Measurements from ENCODE around the gene CENPVL1. TPM values are rescaled to one million over a fixed set of nuclear protein-coding genes. Genes with fewer than 3 reads are reported as not detected.

Gene CENPVL1
- total RNA-seq, 1 experiment from 2014 or later, result not detected

Other genes starting within 250 kb of the CENPVL1 start
- gene NUDT11, start 213.9 kb upstream of the CENPVL1 start, total RNA-seq (2014; rRNA removed; shearing (Covaris generic); ENCODE audit: low replicate concordance), result not detected in 2 replicates
- not detected in 2 replicates for gene CENPVL3, start 91.6 kb upstream of the CENPVL1 start, total RNA-seq (2014; rRNA removed; shearing (Covaris generic); ENCODE audit: low replicate concordance)
- not detected in 2 replicates for gene CENPVL2, start 27.7 kb upstream of the CENPVL1 start, total RNA-seq (2014; rRNA removed; shearing (Covaris generic); ENCODE audit: low replicate concordance)
- 9.2 and 15.9 TPM in 2 replicates for gene GSPT2, start 32.9 kb downstream of the CENPVL1 start, total RNA-seq (2014; rRNA removed; shearing (Covaris generic); ENCODE audit: low replicate concordance)
- gene MAGED1, start 183.1 kb downstream of the CENPVL1 start, total RNA-seq (2014; rRNA removed; shearing (Covaris generic); ENCODE audit: low replicate concordance), result 92.5 and 93.5 TPM in 2 replicates

Data from Karpas-422 (cell line).